HG03521 (cell line): ENCODE results near the gene CCDC87.
"Not testable (repeated sequence)": the region's sequence is repeated elsewhere in the genome, so short reads cannot be mapped to it uniquely, and the experiment has no call there.

Source experiments
- ATAC-seq: cut with Tn5 transposase; IDR thresholded peaks from one replicate; pipeline ENCODE4 v1.9.1; 2021; ENCODE audit warnings: mild to moderate bottlenecking, moderate library complexity; ENCODE audit not compliant: unreplicated experiment

Gene CCDC87

GRCh38 chr11:66557733-66558326 is 35.0 kb downstream of the CCDC87 start:
- ATAC-seq, result no peak

- ATAC-seq, result no peak
These were observed 36.8 kb downstream of the CCDC87 start for GRCh38 chr11:66556086-66556485.

DNA sequence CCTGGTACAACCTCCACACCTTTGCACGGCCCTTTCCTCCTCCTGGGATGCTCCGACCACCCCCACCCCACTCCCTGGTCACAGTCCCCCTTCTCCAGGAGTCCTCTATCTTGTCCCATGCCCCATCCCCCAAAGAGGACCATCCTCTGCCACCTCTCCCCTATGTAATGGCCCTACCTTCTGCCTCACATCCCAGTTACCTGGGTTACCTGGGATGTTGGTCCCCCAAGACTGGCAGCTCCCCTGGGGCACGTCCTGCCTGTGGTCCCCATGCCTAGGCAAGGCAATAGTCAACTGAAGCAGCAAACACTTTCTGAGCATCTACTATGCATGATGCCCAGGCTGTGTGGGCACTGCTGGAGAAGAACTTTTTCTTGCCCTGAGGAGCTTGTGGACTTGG is 37.4 kb downstream of the CCDC87 start:
- no peak for ATAC-seq

DNA sequence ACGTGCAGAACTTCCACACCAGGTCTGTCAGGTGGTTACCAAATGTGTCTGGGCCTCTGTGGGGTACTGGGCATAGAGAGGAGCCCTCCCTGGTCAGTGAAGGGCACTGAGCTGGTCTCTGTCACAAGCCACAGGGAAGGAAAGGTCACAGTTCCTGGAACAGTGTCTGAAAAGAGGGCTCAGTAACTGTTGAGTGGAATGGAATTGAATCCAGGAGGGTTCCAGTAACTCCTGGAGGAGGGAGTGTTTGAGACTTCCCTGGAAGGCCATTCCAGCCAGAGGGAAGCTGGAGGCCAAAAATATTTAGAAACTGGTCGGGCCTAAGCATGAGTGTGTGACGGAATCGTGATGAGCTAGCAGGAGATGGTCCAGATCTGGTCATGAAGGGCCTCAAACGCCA is 38.3 kb downstream of the CCDC87 start:
- ATAC-seq, result no peak

DNA sequence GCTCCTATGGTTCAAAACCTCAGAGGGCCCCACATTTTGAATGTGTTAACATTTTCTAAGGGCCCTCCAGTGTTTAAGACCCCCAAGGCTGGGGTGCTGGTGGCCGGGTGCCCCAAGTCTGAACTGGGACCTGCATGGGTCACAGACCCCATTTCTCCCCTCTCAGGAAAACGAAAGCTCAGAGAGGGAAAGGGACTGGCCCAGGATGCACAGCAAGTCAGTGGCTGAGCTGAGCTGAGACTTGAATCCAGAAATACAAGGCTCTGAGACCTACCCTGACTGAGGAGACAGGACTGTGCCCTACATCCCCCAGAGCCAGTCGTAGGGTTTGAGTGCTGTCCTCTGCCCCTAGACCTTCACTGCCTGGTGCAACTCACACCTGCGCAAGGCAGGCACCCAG is 42.0 kb downstream of the CCDC87 start:
- no peak for ATAC-seq

DNA sequence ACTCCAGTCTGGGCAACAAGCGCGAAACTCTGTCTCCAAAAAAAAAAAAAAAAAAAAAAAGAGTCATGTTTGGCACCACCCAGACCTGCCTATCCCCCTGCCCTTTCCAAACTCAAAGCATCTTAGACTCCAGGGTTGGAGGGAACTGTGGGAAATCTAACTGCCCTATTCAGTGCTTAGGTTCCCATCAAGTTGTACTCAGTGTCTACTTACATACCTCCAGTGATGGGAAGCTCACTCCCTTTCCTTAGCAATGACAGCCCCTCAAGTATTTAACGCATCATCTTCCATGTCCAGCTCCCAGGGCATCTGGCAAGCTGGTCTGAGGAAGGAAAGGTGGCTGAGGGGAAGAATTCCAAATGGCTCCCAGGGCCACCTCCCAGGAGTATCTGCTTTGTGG is 43.2 kb downstream of the CCDC87 start:
- no peak for ATAC-seq

DNA sequence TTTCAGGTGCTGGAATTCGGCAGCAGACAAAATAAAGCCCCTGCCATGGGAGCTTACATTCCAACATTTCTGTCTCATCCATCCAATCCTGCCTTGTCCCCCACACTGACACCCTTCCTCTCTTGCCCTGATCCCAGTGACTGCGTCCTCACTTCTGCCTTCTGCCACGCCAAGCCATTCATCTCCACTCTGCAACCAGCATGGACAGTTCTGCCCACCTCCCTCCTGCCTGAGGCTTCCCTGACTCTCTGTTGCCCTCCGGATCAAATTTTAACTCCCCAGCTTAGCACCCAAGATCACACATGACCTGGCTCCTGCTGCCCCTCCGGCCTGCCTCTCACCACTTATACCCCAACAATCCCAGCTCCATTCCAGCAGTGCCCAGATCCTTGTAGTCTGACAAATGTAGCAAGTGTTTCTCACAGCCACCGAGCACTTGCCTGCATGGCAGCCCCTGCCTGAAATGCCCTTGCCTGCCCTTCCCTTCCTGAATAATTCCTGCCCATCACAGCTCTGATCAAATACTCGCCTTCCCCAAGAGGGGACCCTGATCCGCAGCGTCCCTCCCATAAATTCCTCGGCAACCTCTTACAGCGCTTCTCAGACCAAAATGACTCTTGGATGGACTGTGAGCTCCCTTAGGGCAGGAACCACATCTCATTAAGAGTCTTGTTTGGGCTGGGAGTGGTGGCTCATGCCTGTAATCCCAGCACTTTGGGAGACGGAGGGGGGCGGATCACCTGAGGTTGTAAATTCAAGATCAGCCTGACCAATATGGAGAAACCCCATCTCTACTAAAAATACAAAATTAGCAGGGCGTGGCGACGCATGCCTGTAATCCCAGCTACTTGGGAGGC is 43.9 kb downstream of the CCDC87 start:
- no peak for ATAC-seq

DNA sequence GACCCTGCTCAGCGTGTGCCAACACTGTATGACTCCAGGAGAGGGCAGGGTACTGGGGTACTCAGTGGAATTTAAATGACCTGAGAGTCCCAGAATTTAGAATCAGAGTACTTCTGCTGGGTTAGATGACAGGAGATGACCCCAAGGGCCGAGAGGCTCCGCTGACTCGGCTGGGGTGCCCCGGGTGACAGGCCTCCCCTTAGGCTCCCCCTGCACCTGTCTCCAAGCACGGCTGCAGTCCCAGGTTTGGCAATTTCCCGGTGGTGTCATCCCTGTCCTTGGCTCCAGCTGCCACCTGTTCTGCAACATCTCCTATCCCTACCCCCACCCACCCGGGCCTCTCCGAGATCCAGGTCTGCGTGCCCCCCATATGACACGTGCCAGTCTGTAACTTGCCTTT is 44.8 kb downstream of the CCDC87 start:
- ATAC-seq, result no peak

GRCh38 chr11:66547662-66548009 is 45.2 kb downstream of the CCDC87 start:
- no peak for ATAC-seq

- no peak for ATAC-seq
These were observed 45.7 kb downstream of the CCDC87 start for GRCh38 chr11:66546966-66547661.

- no peak for ATAC-seq
These were observed 46.4 kb downstream of the CCDC87 start, which contains the start of gene ACTN3 for GRCh38 chr11:66546368-66546965. Gene ACTN3, plus strand, starts transcription at chr11:66546903. Its CDS starts 35 bp downstream, at chr11:66546938.

GRCh38 chr11:66545701-66546367 is 47.0 kb downstream of the CCDC87 start, which contains the start of gene ZDHHC24:
Gene ZDHHC24, minus strand, starts transcription at chr11:66546048. Its CDS starts 45 bp downstream, at chr11:66546003.
- ATAC-seq, result peak; percentile 74

- ATAC-seq, result not testable (repeated sequence)
These were observed 47.9 kb downstream of the CCDC87 start for GRCh38 chr11:66544952-66545351.

DNA sequence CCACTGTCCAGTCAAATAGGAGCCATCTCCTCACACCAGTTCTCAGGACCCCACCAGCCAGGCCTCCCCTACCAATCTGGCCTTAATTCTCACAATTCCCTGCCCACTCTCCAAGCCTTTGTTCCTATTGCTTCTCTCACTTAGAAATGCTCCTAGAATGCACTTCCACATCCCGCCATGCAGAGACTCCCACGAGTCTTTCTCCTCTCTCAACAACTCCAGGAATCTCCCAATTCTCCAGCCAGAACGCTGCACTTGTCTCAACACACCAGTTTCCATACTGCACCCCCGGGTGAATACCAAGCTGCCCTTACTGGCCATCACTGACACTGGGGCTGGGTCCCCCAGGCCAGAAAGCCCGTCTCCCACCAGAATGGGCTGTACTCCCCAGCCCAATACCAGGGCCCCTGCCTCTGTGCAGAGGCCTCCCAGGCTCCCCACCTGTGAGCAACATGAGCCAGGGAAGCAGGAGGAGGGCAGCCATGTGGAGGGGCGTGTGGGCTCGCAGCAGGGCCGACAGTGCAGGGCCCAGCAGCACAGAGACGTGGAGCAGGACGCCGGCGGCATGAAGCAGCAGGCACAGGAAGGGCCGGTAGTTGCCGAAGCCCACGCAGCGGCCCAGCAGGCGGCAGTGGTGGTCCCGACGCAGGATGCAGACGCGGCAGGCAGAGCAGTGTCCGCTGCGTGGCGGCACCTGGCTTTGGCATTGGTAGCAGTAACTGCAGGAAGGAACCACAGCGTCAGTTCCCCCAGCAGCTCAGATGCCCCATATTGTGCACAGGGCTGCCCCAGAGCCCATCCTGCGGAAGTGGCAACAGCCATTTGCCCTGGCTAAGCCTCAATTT is 49.4 kb downstream of the CCDC87 start:
- no peak for ATAC-seq

- ATAC-seq, result no peak
These were observed 50.5 kb downstream of the CCDC87 start for GRCh38 chr11:66542362-66542761.

GRCh38 chr11:66541892-66542291 is 51.0 kb downstream of the CCDC87 start:
- no peak for ATAC-seq

DNA sequence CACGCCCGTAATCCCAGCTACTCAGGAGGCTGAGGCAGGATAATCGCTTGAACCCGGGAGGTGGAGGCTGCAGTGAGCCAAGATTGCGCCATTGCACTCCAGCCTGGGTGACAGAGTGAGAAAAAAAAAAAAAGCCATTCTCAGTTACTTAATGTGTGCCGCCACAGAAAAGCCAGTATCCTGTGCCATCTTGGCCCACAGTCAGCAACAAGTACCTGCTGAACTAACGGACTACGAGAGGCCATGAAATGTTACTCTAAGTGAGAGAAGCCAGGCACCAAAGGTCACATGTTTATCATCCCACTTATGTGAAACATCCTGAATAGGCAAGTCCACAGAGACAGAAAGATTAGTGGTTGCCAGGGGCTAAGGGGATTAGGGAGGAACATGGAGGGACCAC is 52.3 kb downstream of the CCDC87 start:
- not testable (repeated sequence) for ATAC-seq
